GM18870 (cell line): ENCODE results near the gene NIPSNAP2.
"Not testable (repeated sequence)": the region's sequence is repeated elsewhere in the genome, so short reads cannot be mapped to it uniquely, and the experiment has no call there.

Source experiments
- ATAC-seq: cut with Tn5 transposase; IDR thresholded peaks from one replicate; pipeline ENCODE4 v1.9.1; 2021; ENCODE audit warnings: moderate library complexity; ENCODE audit not compliant: unreplicated experiment

Gene NIPSNAP2

GRCh38 chr7:56046721-56047445, 82.5 kb downstream of the NIPSNAP2 start:
- no peak for ATAC-seq

GRCh38 chr7:56047446-56048116, 83.2 kb downstream of the NIPSNAP2 start:
- not testable (repeated sequence) for ATAC-seq

GRCh38 chr7:56048245-56048644, 83.9 kb downstream of the NIPSNAP2 start:
- no peak for ATAC-seq

GRCh38 chr7:56048763-56049162, 84.4 kb downstream of the NIPSNAP2 start:
- ATAC-seq, result not testable (repeated sequence)
